K562 treated with DMSO at 1 percent for 24 hours (cell line): ENCODE measurements around the gene SLC4A4. TPM values are rescaled to one million over a fixed set of nuclear protein-coding genes. Genes with fewer than 3 reads are reported as not detected.

Experiments used
- total RNA-seq: library from RNA; unstranded; fragments of 300-600 nt; gene quantifications from 2 replicates; pipeline ENCODE4 v1.2.3, GENCODE V29; 2022; ENCODE audit warnings: low read depth; ENCODE audit not compliant: insufficient read depth

The SLC4A4 gene
- total RNA-seq, result 0.12 and 0.27 TPM in 2 replicates

GRCh38 chr4:71338846-71339593 is at the start of gene SLC4A4:
Gene SLC4A4, plus strand, starts transcription at chr4:71339020.

